GM12872 (cell line): ENCODE results near the gene DNAH2.

ENCODE experiments used
- CTCF ChIP-seq: IDR thresholded peaks from 3 replicates; pipeline ENCODE4 v1.5.1; 2011; ENCODE audit warnings: low read depth, mild to moderate bottlenecking, low read length, moderate library complexity; ENCODE audit not compliant: insufficient read depth

DNAH2 gene

GRCh38 chr17:7831233-7831632, 113.7 kb downstream of the DNAH2 start:
- no peak for TF ChIP-seq CTCF

DNA sequence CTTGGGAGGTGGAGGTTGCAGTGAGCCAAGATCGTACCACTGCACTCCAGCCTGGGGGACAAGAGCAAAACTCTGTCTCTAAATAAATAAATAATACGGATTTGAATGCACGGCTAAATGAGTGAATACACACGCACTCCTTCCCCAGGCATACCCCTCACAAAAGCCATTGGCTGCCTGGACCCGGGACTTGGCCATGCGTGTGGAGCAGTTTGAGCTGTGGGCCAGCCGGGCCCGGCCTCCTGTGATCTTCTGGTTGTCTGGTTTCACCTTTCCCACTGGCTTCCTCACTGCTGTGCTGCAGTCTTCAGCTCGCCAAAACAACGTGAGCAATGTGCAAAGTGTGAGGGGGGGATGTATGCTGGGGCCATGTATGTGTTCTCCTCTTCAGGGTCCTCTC, 114.9 kb downstream of the DNAH2 start:
- no peak for TF ChIP-seq CTCF

GRCh38 chr17:7833011-7833794, 115.7 kb downstream of the DNAH2 start:
- no peak for TF ChIP-seq CTCF

GRCh38 chr17:7833795-7834541, 116.4 kb downstream of the DNAH2 start, which contains the start of gene KDM6B:
KDM6B (plus strand) TSS chr17:7834217; CDS start chr17:7845555, 11,338 bp downstream.
- no peak for TF ChIP-seq CTCF

- no peak for TF ChIP-seq CTCF
These were observed 117.0 kb downstream of the DNAH2 start for GRCh38 chr17:7834542-7834956.

DNA sequence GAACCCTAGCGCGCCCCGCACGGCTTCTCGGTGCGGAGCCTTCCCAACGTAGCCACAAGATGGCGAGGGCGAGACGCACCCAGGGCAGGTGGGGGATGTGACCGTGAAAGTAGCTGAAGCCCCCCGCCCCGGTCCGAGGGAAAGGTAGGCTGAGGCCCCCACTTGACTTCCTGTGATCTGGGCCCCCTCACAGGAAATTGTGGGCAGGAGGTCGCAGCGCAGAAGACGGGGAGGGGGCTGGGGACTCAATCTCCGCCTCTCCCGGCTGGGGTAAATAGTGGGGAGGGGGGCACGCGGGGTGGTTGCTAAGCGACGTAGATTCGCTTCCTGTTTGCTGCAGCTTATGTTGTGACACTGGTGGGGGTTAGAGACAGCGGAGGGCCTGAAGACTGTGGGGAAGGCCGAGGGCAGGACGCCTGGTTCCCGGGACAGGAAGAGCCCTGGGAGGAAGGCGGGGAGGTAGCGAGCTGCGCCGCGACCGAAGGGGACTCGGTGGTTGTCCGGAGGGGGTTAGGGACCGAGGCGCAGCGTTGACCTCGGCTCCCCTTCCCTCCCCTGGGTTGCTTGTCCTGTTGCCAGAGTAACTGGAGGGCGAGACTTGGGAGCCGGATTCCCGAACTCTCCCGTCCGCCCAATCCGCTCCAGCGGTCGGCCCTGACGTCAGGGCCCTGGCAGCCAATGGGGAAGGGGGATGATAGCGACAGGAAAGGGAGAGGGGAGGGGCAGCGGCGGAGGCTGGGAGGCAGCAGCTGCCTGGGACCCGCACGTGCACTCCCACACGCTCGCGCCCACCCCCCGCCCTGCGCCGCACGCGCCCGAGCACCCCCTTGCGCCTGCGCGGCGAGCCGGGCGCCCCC, 117.6 kb downstream of the DNAH2 start:
- peak; percentile 79 for TF ChIP-seq CTCF

GRCh38 chr17:7835814-7836595, 118.5 kb downstream of the DNAH2 start:
- TF ChIP-seq CTCF, result no peak
